ENCODE data around the gene FBXO21. TPM values are rescaled to one million over a fixed set of nuclear protein-coding genes. Genes with fewer than 3 reads are reported as not detected.

The FBXO21 gene
- total RNA-seq, 1 donor from 2014 or later = 32.0 TPM

GRCh38 chr12:117134059-117134458 lies 56.2 kb downstream of the FBXO21 start:
- Histone ChIP-seq H3K4me3 (ENCODE audit: insufficient read depth, low read depth, low read length) (no peak overlapping the region), H3K4me1 (ENCODE audit: insufficient read depth, low read length) (peaks cover 3% of the 10 kb centered on the region), H3K9me3 (ENCODE audit: insufficient read depth, low read depth, low read length) (no peaks in the 10 kb centered on the region), H3K79me2 (ENCODE audit: insufficient read depth, low read length) (no peaks in the 10 kb centered on the region), H3K27ac (ENCODE audit: low read depth, low read length) (no peak overlapping the region), H3K4me2 (ENCODE audit: low read length) (no peak overlapping the region), H3K36me3 (ENCODE audit: insufficient read depth, low read length) (no peaks in the 10 kb centered on the region), H2AFZ (ENCODE audit: low read depth, low read length) (no peak overlapping the region), H4K20me1 (ENCODE audit: insufficient read depth, low read length) (no peaks in the 10 kb centered on the region), H3K27me3 (ENCODE audit: insufficient read depth, low read length) (no peaks in the 10 kb centered on the region), H3K9ac (ENCODE audit: low read length) (no peak overlapping the region)
- H3K27me3 Mint-ChIP-seq (ENCODE audit: low read depth, unreplicated experiment) = no peaks in the 10 kb centered on the region
- no peaks in the 10 kb centered on the region for H3K9me3 Mint-ChIP-seq (ENCODE audit: unreplicated experiment)
- H3K4me1 Mint-ChIP-seq (ENCODE audit: low read depth, unreplicated experiment) = peaks cover 8% of the 10 kb centered on the region
- DNase-seq (ENCODE audit: low read depth) (no peak), FAIRE-seq (no peak)
- no peak overlapping the region for H3K27ac Mint-ChIP-seq (ENCODE audit: unreplicated experiment)
- H3K36me3 Mint-ChIP-seq (ENCODE audit: low read depth, unreplicated experiment) = no peaks in the 10 kb centered on the region
- TF ChIP-seq CTCF (IDR thresholded peaks at IDR 0.05; ENCODE audit: insufficient read depth, low read depth, low read length) = no peak
- no peak for TF ChIP-seq EZH2 (IDR thresholded peaks at IDR 0.05; ENCODE audit: insufficient read depth, low read length)
- H3K4me3 Mint-ChIP-seq (ENCODE audit: unreplicated experiment) = no peak overlapping the region

GRCh38 chr12:117130801-117131200 lies 59.5 kb downstream of the FBXO21 start:
- H3K4me2 ChIP-seq (ENCODE audit: low read length) = no peak overlapping the region
- H3K36me3 ChIP-seq (ENCODE audit: insufficient read depth, low read length) = no peaks in the 10 kb centered on the region
- H3K4me1 Mint-ChIP-seq (ENCODE audit: low read depth, unreplicated experiment) = peaks cover 10% of the 10 kb centered on the region
- H4K20me1 ChIP-seq (ENCODE audit: insufficient read depth, low read length) = no peaks in the 10 kb centered on the region
- no peaks in the 10 kb centered on the region for H3K27me3 ChIP-seq (ENCODE audit: insufficient read depth, low read length)
- no peaks in the 10 kb centered on the region for H3K79me2 ChIP-seq (ENCODE audit: insufficient read depth, low read length)
- TF ChIP-seq CTCF (IDR thresholded peaks at IDR 0.05; ENCODE audit: insufficient read depth, low read depth, low read length) (no peak), EZH2 (IDR thresholded peaks at IDR 0.05; ENCODE audit: insufficient read depth, low read length) (no peak)
- H3K27me3 Mint-ChIP-seq (ENCODE audit: low read depth, unreplicated experiment) = no peaks in the 10 kb centered on the region
- H3K4me1 ChIP-seq (ENCODE audit: insufficient read depth, low read length) = peaks cover 3% of the 10 kb centered on the region
- H3K27ac Mint-ChIP-seq (ENCODE audit: unreplicated experiment) = no peak overlapping the region
- H3K4me3 ChIP-seq (ENCODE audit: insufficient read depth, low read depth, low read length) = no peak overlapping the region
- no peak overlapping the region for H3K9ac ChIP-seq (ENCODE audit: low read length)
- H3K4me3 Mint-ChIP-seq (ENCODE audit: unreplicated experiment) = no peak overlapping the region
- no peak overlapping the region for H3K27ac ChIP-seq (ENCODE audit: low read depth, low read length)
- H3K9me3 Mint-ChIP-seq (ENCODE audit: unreplicated experiment) = peaks cover 2% of the 10 kb centered on the region
- H3K36me3 Mint-ChIP-seq (ENCODE audit: low read depth, unreplicated experiment) = no peaks in the 10 kb centered on the region
- peaks cover 7% of the 10 kb centered on the region for H3K9me3 ChIP-seq (ENCODE audit: insufficient read depth, low read depth, low read length)
- FAIRE-seq (no peak), DNase-seq (ENCODE audit: low read depth) (no peak)
- H2AFZ ChIP-seq (ENCODE audit: low read depth, low read length) = no peak overlapping the region

- Histone ChIP-seq H4K20me1 (ENCODE audit: insufficient read depth, low read length) (no peaks in the 10 kb centered on the region), H3K4me1 (ENCODE audit: insufficient read depth, low read length) (peaks cover 3% of the 10 kb centered on the region), H3K9me3 (ENCODE audit: insufficient read depth, low read depth, low read length) (peaks cover 7% of the 10 kb centered on the region), H3K36me3 (ENCODE audit: insufficient read depth, low read length) (no peaks in the 10 kb centered on the region), H3K27ac (ENCODE audit: low read depth, low read length) (no peak overlapping the region), H2AFZ (ENCODE audit: low read depth, low read length) (no peak overlapping the region), H3K79me2 (ENCODE audit: insufficient read depth, low read length) (no peaks in the 10 kb centered on the region), H3K27me3 (ENCODE audit: insufficient read depth, low read length) (no peaks in the 10 kb centered on the region), H3K4me2 (ENCODE audit: low read length) (no peak overlapping the region), H3K4me3 (ENCODE audit: insufficient read depth, low read depth, low read length) (no peak overlapping the region), H3K9ac (ENCODE audit: low read length) (no peak overlapping the region)
- no peak overlapping the region for H3K4me3 Mint-ChIP-seq (ENCODE audit: unreplicated experiment)
- peak overlapping the region; percentile 0 for H3K27ac Mint-ChIP-seq (ENCODE audit: unreplicated experiment)
- no peaks in the 10 kb centered on the region for H3K27me3 Mint-ChIP-seq (ENCODE audit: low read depth, unreplicated experiment)
- H3K9me3 Mint-ChIP-seq (ENCODE audit: unreplicated experiment) = peaks cover 2% of the 10 kb centered on the region
- no peaks in the 10 kb centered on the region for H3K36me3 Mint-ChIP-seq (ENCODE audit: low read depth, unreplicated experiment)
- H3K4me1 Mint-ChIP-seq (ENCODE audit: low read depth, unreplicated experiment) = peaks cover 24% of the 10 kb centered on the region
- FAIRE-seq (no peak), DNase-seq (ENCODE audit: low read depth) (no peak)
- TF ChIP-seq EZH2 (IDR thresholded peaks at IDR 0.05; ENCODE audit: insufficient read depth, low read length) (no peak), CTCF (IDR thresholded peaks at IDR 0.05; ENCODE audit: insufficient read depth, low read depth, low read length) (no peak)
Observed at GRCh38 chr12:117129391-117129790, 60.9 kb downstream of the FBXO21 start.

Measured in astrocyte (in vitro differentiated cells and primary cell).